Neural cell (in vitro differentiated cells): ENCODE data around the gene SKI.

Experiments used
- EP300 ChIP-seq: fragments of 450-650 bp; conservative IDR thresholded peaks from 2 replicates; pipeline ENCODE4 v1.6.1; 2014; ENCODE audit warnings: antibody characterized with exemption, mild to moderate bottlenecking, moderate library complexity; ENCODE audit not compliant: poor library complexity, severe bottlenecking
- EZH2 ChIP-seq: fragments of 200-600, 300-800 bp; shearing (Covaris generic), sonication (generic); IDR thresholded peaks from 2 replicates; pipeline ENCODE4 v1.6.1; 2014; ENCODE audit warnings: antibody characterized with exemption, low read length, borderline replicate concordance, mild to moderate bottlenecking; ENCODE audit not compliant: insufficient read depth, poor library complexity, severe bottlenecking
- MXI1 ChIP-seq: fragments of 450-650 bp; conservative IDR thresholded peaks from 2 replicates; pipeline ENCODE4 v1.6.1; 2014; ENCODE audit warnings: antibody characterized with exemption, mild to moderate bottlenecking; ENCODE audit not compliant: poor library complexity, severe bottlenecking
- POLR2AphosphoS5 ChIP-seq: IDR thresholded peaks from 2 replicates; pipeline ENCODE4 v1.6.1; 2012
- RAD21 ChIP-seq: fragments of 450-650 bp; conservative IDR thresholded peaks from 2 replicates; pipeline ENCODE4 v1.6.1; 2014; ENCODE audit warnings: antibody characterized with exemption, mild to moderate bottlenecking, moderate library complexity
- SMC3 ChIP-seq: fragments of 450-650 bp; conservative IDR thresholded peaks from 2 replicates; pipeline ENCODE4 v1.6.1; 2014; ENCODE audit warnings: antibody characterized with exemption, mild to moderate bottlenecking, moderate library complexity; ENCODE audit not compliant: poor library complexity
- TAF1 ChIP-seq: IDR thresholded peaks from 2 replicates; pipeline ENCODE4 v1.6.1; 2012; ENCODE audit warnings: low read depth
- TF ChIP-seq, protein P1 (sequence below): fragments of 450-650 bp; IDR thresholded peaks from 2 replicates; pipeline ENCODE4 v1.5.1; 2014; ENCODE audit warnings: antibody characterized with exemption, mild to moderate bottlenecking, moderate library complexity; ENCODE audit not compliant: poor library complexity, severe bottlenecking
- TF ChIP-seq, protein P2 (sequence below): IDR thresholded peaks from 2 replicates; pipeline ENCODE4 v1.6.1; 2012; ENCODE audit warnings: borderline replicate concordance

DNA sequence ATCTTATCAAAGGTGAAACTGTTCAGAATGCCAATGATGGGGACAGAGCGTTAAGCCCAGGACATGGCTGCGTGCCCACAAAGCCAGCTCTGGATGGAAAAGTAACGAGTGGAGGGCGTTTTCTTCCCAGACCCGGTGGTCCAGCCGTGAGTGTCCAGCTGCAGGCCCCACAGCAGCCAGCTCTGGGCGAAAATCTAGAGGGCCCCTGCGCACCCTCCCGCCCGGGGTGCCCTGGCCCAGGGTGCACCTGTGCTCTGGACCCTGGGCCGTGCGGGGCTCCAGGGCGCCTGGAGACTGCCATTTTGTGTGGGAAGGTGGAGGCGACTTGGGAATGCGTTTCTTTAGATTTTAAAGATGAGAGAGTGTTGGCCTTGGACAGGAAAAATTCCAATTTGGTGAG is 58.8 kb downstream of the SKI start:
- TF ChIP-seq, protein P1, sequence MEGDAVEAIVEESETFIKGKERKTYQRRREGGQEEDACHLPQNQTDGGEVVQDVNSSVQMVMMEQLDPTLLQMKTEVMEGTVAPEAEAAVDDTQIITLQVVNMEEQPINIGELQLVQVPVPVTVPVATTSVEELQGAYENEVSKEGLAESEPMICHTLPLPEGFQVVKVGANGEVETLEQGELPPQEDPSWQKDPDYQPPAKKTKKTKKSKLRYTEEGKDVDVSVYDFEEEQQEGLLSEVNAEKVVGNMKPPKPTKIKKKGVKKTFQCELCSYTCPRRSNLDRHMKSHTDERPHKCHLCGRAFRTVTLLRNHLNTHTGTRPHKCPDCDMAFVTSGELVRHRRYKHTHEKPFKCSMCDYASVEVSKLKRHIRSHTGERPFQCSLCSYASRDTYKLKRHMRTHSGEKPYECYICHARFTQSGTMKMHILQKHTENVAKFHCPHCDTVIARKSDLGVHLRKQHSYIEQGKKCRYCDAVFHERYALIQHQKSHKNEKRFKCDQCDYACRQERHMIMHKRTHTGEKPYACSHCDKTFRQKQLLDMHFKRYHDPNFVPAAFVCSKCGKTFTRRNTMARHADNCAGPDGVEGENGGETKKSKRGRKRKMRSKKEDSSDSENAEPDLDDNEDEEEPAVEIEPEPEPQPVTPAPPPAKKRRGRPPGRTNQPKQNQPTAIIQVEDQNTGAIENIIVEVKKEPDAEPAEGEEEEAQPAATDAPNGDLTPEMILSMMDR = no peak
- TF ChIP-seq EZH2 = no peak
- TF ChIP-seq POLR2AphosphoS5 = no peak
- no peak for TF ChIP-seq RAD21
- no peak for TF ChIP-seq EP300
- TF ChIP-seq SMC3 = no peak
- TF ChIP-seq, protein P2, sequence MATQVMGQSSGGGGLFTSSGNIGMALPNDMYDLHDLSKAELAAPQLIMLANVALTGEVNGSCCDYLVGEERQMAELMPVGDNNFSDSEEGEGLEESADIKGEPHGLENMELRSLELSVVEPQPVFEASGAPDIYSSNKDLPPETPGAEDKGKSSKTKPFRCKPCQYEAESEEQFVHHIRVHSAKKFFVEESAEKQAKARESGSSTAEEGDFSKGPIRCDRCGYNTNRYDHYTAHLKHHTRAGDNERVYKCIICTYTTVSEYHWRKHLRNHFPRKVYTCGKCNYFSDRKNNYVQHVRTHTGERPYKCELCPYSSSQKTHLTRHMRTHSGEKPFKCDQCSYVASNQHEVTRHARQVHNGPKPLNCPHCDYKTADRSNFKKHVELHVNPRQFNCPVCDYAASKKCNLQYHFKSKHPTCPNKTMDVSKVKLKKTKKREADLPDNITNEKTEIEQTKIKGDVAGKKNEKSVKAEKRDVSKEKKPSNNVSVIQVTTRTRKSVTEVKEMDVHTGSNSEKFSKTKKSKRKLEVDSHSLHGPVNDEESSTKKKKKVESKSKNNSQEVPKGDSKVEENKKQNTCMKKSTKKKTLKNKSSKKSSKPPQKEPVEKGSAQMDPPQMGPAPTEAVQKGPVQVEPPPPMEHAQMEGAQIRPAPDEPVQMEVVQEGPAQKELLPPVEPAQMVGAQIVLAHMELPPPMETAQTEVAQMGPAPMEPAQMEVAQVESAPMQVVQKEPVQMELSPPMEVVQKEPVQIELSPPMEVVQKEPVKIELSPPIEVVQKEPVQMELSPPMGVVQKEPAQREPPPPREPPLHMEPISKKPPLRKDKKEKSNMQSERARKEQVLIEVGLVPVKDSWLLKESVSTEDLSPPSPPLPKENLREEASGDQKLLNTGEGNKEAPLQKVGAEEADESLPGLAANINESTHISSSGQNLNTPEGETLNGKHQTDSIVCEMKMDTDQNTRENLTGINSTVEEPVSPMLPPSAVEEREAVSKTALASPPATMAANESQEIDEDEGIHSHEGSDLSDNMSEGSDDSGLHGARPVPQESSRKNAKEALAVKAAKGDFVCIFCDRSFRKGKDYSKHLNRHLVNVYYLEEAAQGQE = no peak
- TF ChIP-seq TAF1 = no peak
- no peak for TF ChIP-seq MXI1
